H1 (cell line): ENCODE data around the gene L3MBTL1. TPM values are rescaled to one million over a fixed set of nuclear protein-coding genes. Genes with fewer than 3 reads are reported as not detected.

Experiments used
- ATF2 ChIP-seq: IDR thresholded peaks from 2 replicates; pipeline ENCODE4 v1.6.1; 2012; ENCODE audit warnings: low read length, inconsistent platforms
- ATF3 ChIP-seq: IDR thresholded peaks from 2 replicates; pipeline ENCODE4 v1.6.1; 2011; ENCODE audit warnings: low read depth, mild to moderate bottlenecking, low read length; ENCODE audit not compliant: insufficient read depth
- CBX8 ChIP-seq: fragments of 300-800, 300-1000 bp; sonication (generic); IDR thresholded peaks from 2 replicates; pipeline ENCODE4 v1.7.1; 2016; ENCODE audit warnings: low read depth, low read length, borderline replicate concordance
- CHD7 ChIP-seq: fragments of 300-600 bp; sonication (generic); IDR thresholded peaks from 2 replicates; pipeline ENCODE4 v1.7.1; 2012; ENCODE audit warnings: low read length, moderate library complexity, mild to moderate bottlenecking, inconsistent platforms; ENCODE audit not compliant: insufficient replicate concordance
- CREB1 ChIP-seq: IDR thresholded peaks from 2 replicates; pipeline ENCODE4 v1.6.1; 2012; ENCODE audit warnings: inconsistent platforms
- FOSL1 ChIP-seq: IDR thresholded peaks from 2 replicates; pipeline ENCODE4 v1.6.1; 2011; ENCODE audit warnings: mild to moderate bottlenecking, low read depth, low read length, moderate library complexity; ENCODE audit not compliant: insufficient read depth
- GABPA ChIP-seq: IDR thresholded peaks from 2 replicates; pipeline ENCODE4 v1.6.1; 2011; ENCODE audit warnings: mild to moderate bottlenecking, low read length, moderate library complexity, borderline replicate concordance; ENCODE audit not compliant: insufficient read depth
- JUND ChIP-seq: IDR thresholded peaks from 2 replicates; pipeline ENCODE4 v1.6.1; 2011; ENCODE audit warnings: mild to moderate bottlenecking, improper control_type of control experiment, low read length
- RBBP5 ChIP-seq: IDR thresholded peaks from 2 replicates; pipeline ENCODE4 v1.7.1; 2012; ENCODE audit warnings: low read depth, mild to moderate bottlenecking, inconsistent platforms, low read length, moderate library complexity, borderline replicate concordance
- polyA plus RNA-seq, 7 experiments: library from polyadenylated mRNA; depleted of rRNA in 3 of 7; stranded (reverse) in 5 of 7; unstranded in 2 of 7; fragments of >200 nt in 5 of 7; fragments of 200-250 nt in 2 of 7; gene quantifications; 1 replicate in 5 of 7; 2 replicates in 1 of 7; 4 replicates in 1 of 7; pipeline versions ENCODE4 v1.2.1 to v1.2.3, GENCODE V29; 2011 to 2013; ENCODE audit warnings: missing spikeins in 2 of 7, mixed read lengths in 2 of 7
- total RNA-seq: library from RNA; stranded (reverse); fragmentation: NEBNext Ultra II Directional; extraction: Animal tissue kit (Norgen Biotek cat#: 25700); gene quantifications from 2 replicates; pipeline ENCODE4 v1.2.1, GENCODE V29; 2021

Gene L3MBTL1
- total and polyA plus RNA-seq, 2 of the 8 experiments (the other 6 are each of a cell fraction or from before 2014, with no cell fraction given): 11.9 to 17.0 TPM

- TF ChIP-seq CHD7: no peak
- no peak for TF ChIP-seq FOSL1
- no peak for TF ChIP-seq RBBP5
- no peak for TF ChIP-seq GABPA
- TF ChIP-seq CBX8: no peak
- TF ChIP-seq ATF2: no peak
- TF ChIP-seq JUND: no peak
- TF ChIP-seq ATF3: no peak
- TF ChIP-seq CREB1: no peak
Measured at GRCh38 chr20:43590036-43590391, 82.5 kb downstream of the L3MBTL1 start (continued).
